ENCODE measurements around the gene FBXL22. TPM values are rescaled to one million over a fixed set of nuclear protein-coding genes. Genes with fewer than 3 reads are reported as not detected.
"Not testable (repeated sequence)": the region's sequence is repeated elsewhere in the genome, so short reads cannot be mapped to it uniquely, and the experiment has no call there.

FBXL22 gene
- polyA plus RNA-seq, 3 donors from 2014 or later, result 1.1 TPM; not detected in 2

GRCh38 chr15:63608989-63609388 lies 11.8 kb downstream of the FBXL22 start:
- Mint-ChIP-seq H3K36me3 (peaks cover 0 to 37% (median 16%) of the 10 kb centered on the region in 3 donors), H3K4me3 (no peak overlapping the region), H3K27ac (no peak overlapping the region), H3K27me3 (ENCODE audit: low read depth in 3 of 3) (peaks cover 6 to 10% (median 7%) of the 10 kb centered on the region in 3 donors), H3K4me1 (peaks cover 32 to 40% of the 10 kb centered on the region in 2 donors), H3K9me3 (no peaks in the 10 kb centered on the region)
- DNase-seq, result no peak

DNA sequence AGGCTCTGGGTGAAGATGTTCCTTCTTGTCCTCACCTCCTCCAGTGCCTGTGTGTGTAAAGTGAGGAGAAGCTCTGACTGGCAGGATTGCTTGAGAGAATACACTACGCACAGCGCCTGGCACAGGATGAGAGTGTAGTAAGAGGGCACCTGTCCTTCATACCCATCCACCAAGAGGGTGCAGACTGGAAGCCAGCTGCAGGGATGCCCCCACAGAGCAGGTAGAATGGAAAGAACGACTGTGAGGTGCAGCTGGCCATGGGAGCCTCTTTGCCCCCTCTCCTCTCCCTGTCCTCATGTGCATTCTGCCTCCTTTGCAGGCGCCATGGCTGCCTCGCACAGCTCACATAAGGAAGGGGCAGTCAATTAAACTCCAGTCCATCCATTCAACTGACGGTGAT lies 12.3 kb downstream of the FBXL22 start:
- H3K4me1 Mint-ChIP-seq, result peaks cover 32 to 36% of the 10 kb centered on the region in 2 donors
- H3K36me3 Mint-ChIP-seq, result peaks cover 0 to 40% (median 16%) of the 10 kb centered on the region in 3 donors
- DNase-seq, result no peak
- no peak overlapping the region for H3K4me3 Mint-ChIP-seq
- H3K9me3 Mint-ChIP-seq, result no peaks in the 10 kb centered on the region
- peak overlapping the region in 3 of 6 donors; percentile 16 to 46 (median 29) for H3K27ac Mint-ChIP-seq
- H3K27me3 Mint-ChIP-seq (ENCODE audit: low read depth in 3 of 3), result peaks cover 6 to 10% (median 7%) of the 10 kb centered on the region in 3 donors

DNA sequence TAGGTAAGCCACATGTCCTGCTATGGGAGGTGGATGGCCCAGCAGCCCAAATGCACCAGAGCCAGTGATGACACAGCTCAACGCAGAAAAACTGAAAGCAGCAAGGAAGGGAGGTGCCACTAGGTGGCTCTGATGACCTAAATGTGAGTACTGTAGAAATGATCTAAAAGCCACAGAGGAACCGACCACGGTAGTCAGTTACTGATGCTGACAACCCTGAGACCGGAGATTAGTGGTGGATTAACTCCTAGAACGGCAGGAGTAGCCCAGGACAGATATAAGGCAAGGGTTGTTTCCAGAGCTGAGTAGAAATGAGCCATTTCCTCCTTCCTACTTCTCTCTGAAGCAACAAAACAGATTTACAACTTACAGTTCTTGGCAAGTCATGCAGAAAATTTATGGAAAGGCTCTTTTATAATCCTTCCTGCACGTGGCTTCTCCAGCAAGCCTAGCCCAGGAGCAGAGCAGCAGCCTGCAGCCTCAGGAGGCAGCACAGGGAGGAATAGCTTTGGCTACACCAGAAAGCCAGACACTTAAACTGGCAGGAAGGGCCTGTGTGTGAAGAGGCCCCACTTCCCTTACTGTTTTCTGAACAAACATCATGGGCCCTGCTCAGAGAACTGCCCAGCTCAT lies 13.1 kb downstream of the FBXL22 start:
- DNase-seq, result peak; percentile 49 to 70 (median 56)
- Mint-ChIP-seq H3K9me3 (no peaks in the 10 kb centered on the region), H3K27me3 (ENCODE audit: low read depth in 3 of 3) (peaks cover 6 to 10% (median 7%) of the 10 kb centered on the region in 3 donors), H3K4me3 (peak overlapping the region in 4 of 5 donors; percentile 6 to 60 (median 43)), H3K4me1 (peaks cover 27 to 31% of the 10 kb centered on the region in 2 donors), H3K27ac (peak overlapping the region; percentile 78 to 93 (median 86)), H3K36me3 (peaks cover 0 to 45% (median 22%) of the 10 kb centered on the region in 3 donors)

GRCh38 chr15:63611177-63611576 lies 14.0 kb downstream of the FBXL22 start:
- Mint-ChIP-seq H3K27me3 (ENCODE audit: low read depth in 3 of 3) (peaks cover 6 to 10% (median 7%) of the 10 kb centered on the region in 3 donors), H3K4me1 (peaks cover 18 to 23% of the 10 kb centered on the region in 2 donors), H3K9me3 (no peaks in the 10 kb centered on the region), H3K36me3 (peaks cover 0 to 52% (median 27%) of the 10 kb centered on the region in 3 donors), H3K4me3 (no peak overlapping the region), H3K27ac (peak overlapping the region; percentile 78 to 93 (median 86))
- DNase-seq, result no peak

DNA sequence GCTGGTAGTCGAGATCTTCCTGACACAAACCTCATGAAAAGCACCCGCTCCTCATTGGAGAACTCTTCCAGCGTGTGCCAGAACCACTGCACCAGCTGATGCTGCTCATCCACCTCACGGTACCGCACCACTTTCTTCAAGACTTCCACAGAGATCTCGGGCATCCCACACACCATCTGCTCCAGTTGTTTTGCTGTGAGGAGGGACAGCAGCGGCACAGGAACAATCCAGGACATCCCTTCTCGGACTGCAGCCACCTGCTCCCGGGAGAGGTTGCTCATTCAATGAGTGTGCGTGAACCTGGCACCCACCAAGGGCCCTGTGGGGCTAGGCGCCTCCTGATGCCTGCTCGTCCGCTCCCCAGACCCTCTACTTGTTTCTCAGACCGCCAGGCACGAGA lies 15.1 kb downstream of the FBXL22 start:
- peaks cover 3 to 8% (median 7%) of the 10 kb centered on the region in 3 donors for H3K27me3 Mint-ChIP-seq (ENCODE audit: low read depth in 3 of 3)
- H3K27ac Mint-ChIP-seq, result peak overlapping the region in 5 of 6 donors; percentile 32 to 87 (median 42)
- peaks cover under 1 to 58% (median 27%) of the 10 kb centered on the region in 3 donors for H3K36me3 Mint-ChIP-seq
- no peak for DNase-seq
- H3K4me1 Mint-ChIP-seq, result peaks cover 15 to 18% of the 10 kb centered on the region in 2 donors
- H3K4me3 Mint-ChIP-seq, result no peak overlapping the region
- no peaks in the 10 kb centered on the region for H3K9me3 Mint-ChIP-seq

GRCh38 chr15:63615935-63616334 lies 18.7 kb downstream of the FBXL22 start:
- Mint-ChIP-seq H3K4me3 (no peak overlapping the region), H3K27me3 (ENCODE audit: low read depth in 3 of 3) (peaks cover 0 to 3% (median 2%) of the 10 kb centered on the region in 3 donors), H3K27ac (peak overlapping the region in 1 of 6 donors; percentile 37), H3K4me1 (peaks cover 3 to 5% of the 10 kb centered on the region in 2 donors), H3K36me3 (peaks cover 8 to 58% (median 14%) of the 10 kb centered on the region in 3 donors), H3K9me3 (no peaks in the 10 kb centered on the region)
- no peak for DNase-seq

DNA sequence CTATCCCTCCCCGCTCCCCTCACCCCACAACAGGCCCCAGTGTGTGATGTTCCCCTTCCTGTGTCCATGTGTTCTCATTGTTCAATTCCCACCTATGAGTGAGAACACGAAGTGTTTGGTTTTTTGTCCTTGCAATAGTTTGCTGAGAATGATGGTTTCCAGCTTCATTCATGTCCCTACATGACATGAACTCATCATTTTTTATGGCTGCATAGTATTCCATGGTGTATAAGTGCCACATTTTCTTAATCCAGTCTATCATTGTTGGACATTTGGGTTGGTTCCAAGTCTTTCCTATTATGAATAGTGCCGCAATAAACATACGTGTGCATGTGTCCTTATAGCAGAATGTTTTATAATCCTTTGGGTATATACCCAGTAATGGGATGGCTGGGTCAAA lies 20.0 kb downstream of the FBXL22 start:
- not testable (repeated sequence) for DNase-seq; H3K4me3 Mint-ChIP-seq; H3K27me3 Mint-ChIP-seq (ENCODE audit: low read depth in 3 of 3); H3K4me1 Mint-ChIP-seq; H3K9me3 Mint-ChIP-seq
- Mint-ChIP-seq H3K36me3 (peaks cover 16 to 60% (median 23%) of the 10 kb centered on the region in 3 donors), H3K27ac (peak overlapping the region in 1 of 6 donors; percentile 34)

DNA sequence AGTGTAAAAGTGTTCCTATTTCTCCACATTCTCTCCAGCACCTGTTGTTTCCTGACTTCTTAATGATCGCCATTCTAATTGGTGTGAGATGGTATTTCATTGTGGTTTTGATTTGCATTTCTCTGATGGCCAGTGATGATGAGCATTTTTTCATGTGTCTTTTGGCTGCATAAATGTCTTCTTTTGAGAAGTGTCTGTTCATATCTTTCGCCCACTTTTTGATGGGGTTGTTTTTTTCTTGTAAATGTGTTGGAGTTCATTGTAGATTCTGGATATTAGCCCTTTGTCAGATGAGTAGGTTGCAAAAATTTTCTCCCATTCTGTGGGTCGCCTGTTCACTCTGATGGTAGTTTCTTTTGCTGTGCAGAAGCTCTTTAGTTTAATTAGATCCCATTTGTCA lies 20.4 kb downstream of the FBXL22 start:
- DNase-seq; H3K4me1 Mint-ChIP-seq; H3K4me3 Mint-ChIP-seq; H3K9me3 Mint-ChIP-seq; H3K27me3 Mint-ChIP-seq (ENCODE audit: low read depth in 3 of 3): not testable (repeated sequence)
- H3K27ac Mint-ChIP-seq, result peak overlapping the region in 3 of 6 donors; percentile 31 to 40 (median 34)
- peaks cover 17 to 59% (median 21%) of the 10 kb centered on the region in 3 donors for H3K36me3 Mint-ChIP-seq

GRCh38 chr15:63620760-63621159 lies 23.6 kb downstream of the FBXL22 start:
- H3K27me3 Mint-ChIP-seq (ENCODE audit: low read depth in 3 of 3); H3K9me3 Mint-ChIP-seq; DNase-seq; H3K27ac Mint-ChIP-seq; H3K4me3 Mint-ChIP-seq; H3K4me1 Mint-ChIP-seq: not testable (repeated sequence)
- peaks cover 26 to 67% (median 34%) of the 10 kb centered on the region in 3 donors for H3K36me3 Mint-ChIP-seq

DNA sequence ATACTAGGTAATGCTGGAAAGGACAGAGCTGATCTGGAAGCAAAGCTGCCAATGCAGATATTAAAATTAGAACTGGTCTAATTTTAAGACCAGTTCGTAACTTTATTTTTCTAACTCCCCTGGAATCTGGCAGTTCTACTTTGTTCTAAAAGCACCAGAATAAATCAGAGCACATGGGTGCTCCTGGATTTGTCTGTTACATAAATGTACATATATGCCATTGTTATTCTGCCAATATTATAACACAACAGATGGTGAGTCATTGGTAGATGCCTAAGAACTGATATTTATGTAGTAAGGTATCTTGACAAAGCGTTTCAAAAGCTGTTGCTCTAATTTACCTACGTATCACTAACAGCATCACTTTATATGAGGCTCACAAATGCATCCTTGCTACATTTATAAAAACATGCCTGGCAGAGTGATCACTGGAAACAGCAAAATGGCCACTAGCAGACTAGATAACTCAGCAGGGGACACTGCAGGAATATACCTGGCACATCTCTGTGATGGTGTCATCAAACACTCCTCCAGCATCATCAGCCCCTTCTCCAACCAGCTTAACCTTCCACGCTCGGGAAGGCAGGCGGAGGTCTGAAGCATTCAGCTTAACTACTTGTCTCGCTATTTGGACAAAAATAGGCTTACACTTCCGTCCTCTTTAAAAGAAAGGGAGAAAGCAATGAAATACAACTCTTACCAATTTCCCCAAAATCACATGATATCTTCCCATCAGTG lies 26.2 kb downstream of the FBXL22 start:
- no peaks in the 10 kb centered on the region for H3K4me1 Mint-ChIP-seq
- H3K9me3 Mint-ChIP-seq, result no peaks in the 10 kb centered on the region
- no peak for DNase-seq
- H3K36me3 Mint-ChIP-seq, result peaks cover 28 to 71% (median 29%) of the 10 kb centered on the region in 3 donors
- H3K27me3 Mint-ChIP-seq (ENCODE audit: low read depth in 3 of 3), result peaks cover 0 to 2% (median 2%) of the 10 kb centered on the region in 3 donors
- no peak overlapping the region for H3K4me3 Mint-ChIP-seq
- H3K27ac Mint-ChIP-seq, result peak overlapping the region in 1 of 6 donors; percentile 6

- Mint-ChIP-seq H3K27ac (no peak overlapping the region), H3K36me3 (peaks cover 26 to 70% (median 33%) of the 10 kb centered on the region in 3 donors), H3K4me1 (no peaks in the 10 kb centered on the region), H3K9me3 (no peaks in the 10 kb centered on the region), H3K4me3 (no peak overlapping the region), H3K27me3 (ENCODE audit: low read depth in 3 of 3) (peaks cover 2% of the 10 kb centered on the region in 3 donors)
- no peak for DNase-seq
Measured at GRCh38 chr15:63626955-63627354, 29.8 kb downstream of the FBXL22 start.

GRCh38 chr15:63628123-63628822 lies 31.1 kb downstream of the FBXL22 start:
- H3K4me1 Mint-ChIP-seq, result no peaks in the 10 kb centered on the region
- H3K27me3 Mint-ChIP-seq (ENCODE audit: low read depth in 3 of 3), result peaks cover 2% of the 10 kb centered on the region in 3 donors
- H3K9me3 Mint-ChIP-seq, result no peaks in the 10 kb centered on the region
- DNase-seq, result no peak
- H3K27ac Mint-ChIP-seq, result no peak overlapping the region
- peaks cover 24 to 70% (median 32%) of the 10 kb centered on the region in 3 donors for H3K36me3 Mint-ChIP-seq
- H3K4me3 Mint-ChIP-seq, result no peak overlapping the region

- H3K27ac Mint-ChIP-seq, result peak overlapping the region in 3 of 6 donors; percentile 1 to 34 (median 4)
- H3K27me3 Mint-ChIP-seq (ENCODE audit: low read depth in 3 of 3), result peaks cover 0 to 4% (median 2%) of the 10 kb centered on the region in 3 donors
- H3K4me1 Mint-ChIP-seq, result no peaks in the 10 kb centered on the region
- H3K36me3 Mint-ChIP-seq, result peaks cover 18 to 68% (median 36%) of the 10 kb centered on the region in 3 donors
- H3K4me3 Mint-ChIP-seq, result no peak overlapping the region
- H3K9me3 Mint-ChIP-seq, result no peaks in the 10 kb centered on the region
- no peak for DNase-seq
Measured at GRCh38 chr15:63630036-63630751, 33.0 kb downstream of the FBXL22 start.

Data from immature natural killer cell (primary cell).